Activated T-helper 9 cell treated with anti-CD3 and anti-CD28 coated beads, Interleukin-2, amount 50 U/mL, for 16 hours (primary cell): ENCODE results near the gene XPR1.
"Not testable (repeated sequence)": the region's sequence is repeated elsewhere in the genome, so short reads cannot be mapped to it uniquely, and the experiment has no call there.

Experiments used
- DNase-seq: peaks from one replicate; pipeline ENCODE4 v3.0.0-alpha.2; 2020; ENCODE audit warnings: low read depth

The XPR1 gene

DNA sequence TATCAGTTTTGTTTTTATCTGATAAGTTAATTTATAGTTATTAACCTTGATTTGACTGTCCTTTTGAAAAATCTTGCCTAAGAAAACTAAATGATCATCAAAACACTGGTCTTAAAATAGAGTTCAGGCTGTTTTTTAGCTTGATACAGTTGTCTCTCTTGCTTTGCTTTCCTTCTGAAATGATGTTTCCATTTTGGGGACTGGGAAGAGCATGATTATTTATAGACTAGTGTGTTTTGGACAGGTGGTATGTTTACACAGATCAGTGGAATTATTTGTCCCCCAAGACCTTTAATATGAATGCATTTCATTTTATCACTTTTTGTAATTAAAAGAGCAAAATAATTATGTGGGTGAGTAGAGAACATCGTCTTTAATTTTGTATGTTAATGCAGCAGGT lies 90.8 kb downstream of the XPR1 start:
- no peak for DNase-seq

DNA sequence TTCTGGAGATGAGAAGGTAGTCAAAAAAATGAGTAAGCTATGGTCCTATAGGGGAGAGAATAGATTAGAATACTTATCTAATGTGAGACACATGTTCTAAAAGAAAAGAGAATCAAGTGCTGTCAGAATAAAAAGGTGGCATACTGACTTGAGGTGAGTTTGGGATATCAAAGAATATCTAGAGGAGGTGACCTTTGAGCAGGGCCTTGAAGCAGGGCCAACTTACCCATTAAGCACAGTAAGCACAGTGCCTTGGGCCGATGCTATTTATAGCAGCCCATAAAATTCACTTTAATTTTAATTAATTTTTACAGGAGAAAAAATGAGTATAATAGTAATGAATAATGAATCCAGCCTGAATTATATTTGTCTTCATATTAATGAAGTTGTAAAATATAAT lies 92.2 kb downstream of the XPR1 start:
- DNase-seq, result no peak

DNA sequence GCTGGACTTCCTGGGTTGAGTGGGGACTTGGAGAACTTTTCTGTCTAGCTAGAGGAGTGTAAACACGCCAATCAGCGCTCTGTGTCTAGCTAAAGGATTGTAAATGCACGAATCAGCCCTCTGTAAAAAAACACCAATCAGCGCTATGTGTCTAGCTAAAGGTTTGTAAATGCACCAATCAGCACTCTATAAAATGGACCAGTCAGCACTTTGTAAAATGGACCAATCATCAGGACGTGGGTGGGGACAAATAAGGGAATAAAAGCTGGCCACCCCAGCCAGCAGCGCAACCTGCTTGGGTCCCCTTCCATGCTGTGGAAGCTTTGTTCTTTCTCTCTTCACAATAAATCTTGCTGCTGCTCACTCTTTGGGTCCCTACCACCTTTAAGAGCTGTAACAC lies 94.2 kb downstream of the XPR1 start:
- not testable (repeated sequence) for DNase-seq

DNA sequence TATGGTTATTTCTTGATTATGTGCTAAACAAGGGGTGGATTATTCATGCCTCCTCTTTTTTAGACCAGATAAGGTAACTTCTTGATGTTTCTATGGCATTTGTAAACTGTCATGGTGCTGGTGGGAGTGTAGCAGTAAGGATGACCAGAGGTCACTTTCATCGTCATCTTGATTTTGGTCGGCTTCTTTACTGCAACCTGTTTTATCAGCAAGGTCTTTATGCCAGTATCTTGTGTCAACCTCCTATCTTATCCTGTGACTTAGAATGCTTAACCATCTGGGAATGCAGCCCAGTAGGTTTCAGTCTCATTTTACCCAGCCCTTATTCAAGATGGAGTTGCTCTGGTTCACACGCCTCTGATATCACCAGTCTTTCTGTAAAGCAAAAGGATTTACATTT lies 95.9 kb downstream of the XPR1 start:
- not testable (repeated sequence) for DNase-seq

DNA sequence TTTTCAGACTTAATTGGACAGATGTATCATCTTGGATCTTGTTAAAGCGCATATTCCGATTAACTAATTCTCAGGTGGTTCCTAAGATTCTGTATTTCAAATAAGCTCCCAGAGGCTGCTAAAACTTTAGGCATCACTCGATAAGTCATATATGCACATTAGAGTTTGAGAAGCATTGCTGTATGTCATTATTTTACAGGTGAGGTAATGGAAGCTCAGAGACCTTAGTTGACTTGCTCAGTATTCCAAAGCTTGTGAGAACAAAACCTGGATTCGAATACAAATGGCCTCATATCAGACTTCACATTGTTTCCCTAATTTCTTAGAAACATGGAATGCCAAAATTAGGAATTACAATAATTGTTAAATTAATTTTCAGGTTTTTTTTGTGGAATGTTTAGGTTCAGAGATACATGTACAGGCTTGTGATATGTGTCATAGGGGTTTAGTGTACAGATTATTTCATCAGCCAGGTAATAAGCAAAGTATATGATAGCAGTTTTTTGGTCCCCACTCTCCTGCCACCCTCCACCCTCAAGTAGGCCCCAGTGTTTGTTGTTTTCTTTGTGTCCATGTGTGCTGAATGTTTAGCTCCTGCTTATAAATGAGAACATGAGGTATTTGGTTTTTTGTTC lies 96.8 kb downstream of the XPR1 start:
- DNase-seq, result no peak

DNA sequence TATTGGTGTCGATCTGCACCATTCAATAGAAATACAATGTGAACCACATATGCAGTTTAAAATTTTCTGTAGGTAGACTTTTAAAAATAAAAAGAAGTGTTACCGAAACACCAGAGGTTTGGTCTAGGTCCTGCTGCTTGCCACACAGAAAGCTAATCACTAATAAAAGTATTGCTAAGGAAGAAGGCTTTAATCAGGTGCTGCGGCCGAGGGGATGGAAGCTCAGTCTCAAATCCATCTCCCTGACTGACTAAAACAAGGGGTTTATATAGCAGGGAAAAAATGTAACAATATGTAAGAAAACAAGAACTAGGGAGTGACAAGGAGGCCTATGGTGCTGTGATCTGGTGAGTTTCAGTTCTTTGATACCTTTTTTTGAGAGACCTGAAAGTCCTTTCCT lies 99.3 kb downstream of the XPR1 start:
- DNase-seq, result no peak

DNA sequence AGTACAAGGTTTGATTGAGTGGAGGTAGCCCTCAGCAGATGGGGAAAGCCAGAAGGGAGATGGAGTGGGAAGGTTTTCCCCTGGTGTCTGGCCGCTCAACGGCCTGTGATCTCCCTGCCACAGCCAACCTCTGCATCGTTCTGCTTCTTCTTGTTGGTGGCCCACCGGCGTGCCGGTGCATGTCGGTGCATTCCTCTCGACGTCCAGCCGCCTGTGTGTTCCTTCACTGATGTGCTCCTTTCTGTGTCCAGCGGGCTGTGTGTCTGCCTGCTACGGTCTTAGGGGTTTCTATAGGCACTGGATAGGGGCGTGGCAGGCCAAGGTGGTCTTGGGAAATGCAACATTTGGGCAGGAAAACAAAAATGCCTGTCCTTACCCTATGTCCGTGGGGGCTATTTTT lies 101.0 kb downstream of the XPR1 start:
- DNase-seq, result no peak

DNA sequence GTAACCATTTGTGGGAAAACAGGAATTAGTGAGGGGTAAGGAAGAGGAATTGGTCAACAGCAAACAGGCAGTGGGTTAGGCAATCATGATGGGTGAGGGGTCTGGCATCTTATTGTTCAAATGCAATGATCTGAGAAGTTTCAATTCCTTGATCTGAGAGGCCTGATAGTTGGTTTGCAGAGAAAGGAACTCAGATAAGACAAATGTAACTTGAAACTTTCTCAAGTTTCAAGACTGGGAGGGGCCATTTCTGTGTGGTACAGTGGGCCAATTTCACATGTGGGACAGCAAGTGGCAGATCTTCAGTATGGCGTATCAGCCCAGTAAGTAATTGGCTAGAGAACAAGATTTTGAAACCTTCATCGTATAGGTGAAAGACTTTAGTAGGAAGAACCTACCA lies 102.5 kb downstream of the XPR1 start:
- DNase-seq, result no peak

DNA sequence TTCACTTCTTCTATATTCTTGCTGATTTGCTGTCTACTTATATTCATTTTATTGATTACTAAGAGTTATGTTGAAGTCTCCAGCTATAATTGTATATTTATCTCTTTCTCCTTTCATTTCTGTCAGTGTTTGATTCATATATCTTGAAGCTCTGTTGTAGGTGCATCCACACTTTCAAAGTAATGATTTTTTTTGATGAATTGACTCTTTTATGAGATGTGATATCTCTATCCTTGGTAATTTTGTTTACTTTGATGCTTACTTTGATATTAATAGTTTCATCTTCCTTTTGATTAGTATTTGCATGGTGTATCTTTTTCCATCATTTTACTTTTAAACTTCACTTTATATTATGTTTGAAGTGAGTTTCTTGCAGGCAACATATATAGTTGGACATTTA lies 110.8 kb downstream of the XPR1 start:
- no peak for DNase-seq

DNA sequence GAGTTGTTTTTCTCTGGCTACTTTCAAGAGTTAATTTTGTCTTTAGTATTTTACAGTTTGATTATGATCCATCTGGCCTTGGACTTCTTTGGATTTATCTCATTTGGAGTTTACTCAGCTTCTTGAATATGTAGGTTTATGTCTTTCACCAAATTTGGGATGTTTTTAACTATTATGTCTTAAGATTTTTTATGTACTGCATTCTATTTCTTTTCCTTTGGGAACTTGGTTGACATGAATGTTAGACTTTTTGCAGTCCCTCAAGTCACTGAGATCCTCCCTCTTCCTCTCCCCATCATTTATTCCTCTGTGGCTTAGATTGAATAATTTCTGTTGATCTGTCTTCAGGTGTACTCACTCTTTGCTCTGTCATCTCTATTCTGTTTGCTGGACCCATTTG lies 112.0 kb downstream of the XPR1 start:
- DNase-seq, result no peak

DNA sequence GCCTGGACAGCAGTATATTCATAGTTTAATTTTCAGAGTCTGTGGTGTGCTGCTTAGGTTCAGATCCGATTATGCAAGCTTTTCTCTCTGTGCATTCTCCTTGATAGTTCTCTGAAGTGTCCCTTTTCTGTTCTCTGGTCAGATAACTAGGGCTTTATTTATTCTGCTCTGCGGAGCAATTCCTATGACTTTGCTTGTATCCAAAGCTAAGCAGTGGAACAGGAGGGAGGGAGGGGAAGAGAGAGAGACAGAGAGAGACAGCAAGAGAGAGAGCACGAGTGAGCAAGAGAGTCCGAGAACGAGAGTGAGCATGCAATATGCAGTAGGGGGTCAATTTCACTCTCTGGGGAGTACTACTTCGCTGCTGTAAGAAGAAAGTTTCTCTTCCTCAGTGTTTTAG lies 113.3 kb downstream of the XPR1 start:
- DNase-seq, result no peak

DNA sequence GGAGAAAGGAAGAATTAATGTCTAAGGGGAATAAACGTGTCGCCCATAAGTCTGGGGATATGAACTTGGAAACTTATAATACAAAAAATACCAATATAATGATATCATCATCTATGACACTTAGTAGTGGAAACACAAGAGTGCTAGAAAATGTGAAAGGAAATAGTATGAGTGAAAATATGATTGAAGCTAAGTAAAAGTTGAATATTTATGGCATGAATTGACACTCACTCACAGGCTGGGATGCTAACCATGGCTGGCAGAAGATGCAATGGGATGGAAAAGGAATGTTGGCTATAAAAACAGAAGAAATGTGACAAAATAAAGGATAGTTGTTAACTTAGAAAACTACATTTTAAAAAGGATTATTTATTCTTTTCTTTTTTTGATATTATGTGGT lies 120.1 kb downstream of the XPR1 start:
- DNase-seq, result no peak

DNA sequence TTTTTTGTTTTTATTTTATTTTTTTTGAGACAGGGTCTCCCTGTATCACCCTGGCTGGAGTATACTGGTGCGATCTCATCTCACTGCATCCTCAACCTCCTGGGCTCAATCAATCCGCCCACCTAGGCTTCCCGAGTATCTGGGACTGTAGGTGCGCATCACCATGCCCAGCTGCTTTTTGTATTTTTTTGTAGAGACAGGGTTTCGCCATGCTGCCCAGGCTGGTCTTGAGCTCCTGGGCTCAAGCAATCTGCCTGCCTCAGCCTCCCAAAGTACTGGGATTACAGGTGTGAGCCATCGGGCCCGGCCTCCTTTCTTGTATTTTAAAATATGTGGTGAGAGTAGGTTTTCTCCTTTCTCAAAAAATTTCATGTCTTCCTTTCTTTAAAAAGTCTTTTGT lies 122.6 kb downstream of the XPR1 start:
- DNase-seq, result no peak

DNA sequence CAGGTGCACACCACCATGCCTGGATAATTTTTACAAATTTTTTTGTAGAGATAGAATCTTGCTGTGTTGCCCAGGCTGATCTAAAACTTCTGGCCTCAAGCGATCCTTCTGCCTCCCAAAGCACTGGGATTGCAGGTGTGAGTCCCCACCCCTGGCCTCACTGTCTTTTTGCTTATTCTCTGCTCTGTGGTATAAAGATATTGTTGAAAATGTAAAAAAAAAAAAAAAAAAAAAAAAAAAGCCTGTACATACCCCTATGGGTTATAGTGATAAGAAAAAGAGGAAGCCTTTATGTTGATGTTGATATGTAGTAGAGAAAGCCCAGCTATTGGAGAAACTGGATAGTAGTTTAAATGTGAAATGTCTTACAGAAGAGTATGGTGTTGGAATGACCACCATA lies 125.8 kb downstream of the XPR1 start:
- DNase-seq, result no peak

DNA sequence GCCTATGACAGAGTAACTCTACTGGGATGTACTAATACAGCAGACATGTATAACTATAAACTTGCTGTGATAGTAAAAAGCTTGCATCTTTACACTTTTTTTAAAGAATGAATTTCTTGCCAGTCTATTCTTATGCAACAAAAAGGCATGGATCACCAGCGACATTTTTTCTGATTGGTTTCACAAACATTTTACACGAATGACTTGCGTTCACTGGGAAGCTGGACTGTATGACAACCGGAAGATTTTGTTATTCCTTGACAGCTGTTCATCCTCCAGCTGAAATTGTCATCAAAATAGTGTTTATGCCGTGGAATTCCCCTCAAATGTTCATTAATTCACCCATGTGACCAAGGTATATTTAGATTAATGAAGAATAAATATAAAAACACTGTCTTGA lies 131.0 kb downstream of the XPR1 start:
- DNase-seq, result no peak

DNA sequence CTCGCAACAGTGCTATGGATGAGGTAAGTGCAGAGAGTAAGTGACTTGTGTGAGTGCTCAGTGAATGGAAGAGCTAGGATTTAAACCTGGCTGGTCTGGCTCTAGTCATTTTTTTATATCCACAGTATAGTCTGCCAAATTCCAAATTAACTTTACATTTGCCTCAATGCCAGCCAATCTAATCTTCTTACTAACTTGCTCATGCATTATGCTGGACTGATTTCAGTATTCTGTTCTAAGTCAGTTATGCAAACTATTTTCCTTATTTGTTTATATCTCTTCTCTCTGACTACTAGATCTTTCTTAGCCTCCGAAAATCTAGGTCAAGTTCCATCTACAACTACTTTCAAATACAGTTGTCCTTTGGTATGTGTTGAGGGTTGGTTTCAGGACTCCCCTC lies 133.3 kb downstream of the XPR1 start:
- DNase-seq, result no peak

DNA sequence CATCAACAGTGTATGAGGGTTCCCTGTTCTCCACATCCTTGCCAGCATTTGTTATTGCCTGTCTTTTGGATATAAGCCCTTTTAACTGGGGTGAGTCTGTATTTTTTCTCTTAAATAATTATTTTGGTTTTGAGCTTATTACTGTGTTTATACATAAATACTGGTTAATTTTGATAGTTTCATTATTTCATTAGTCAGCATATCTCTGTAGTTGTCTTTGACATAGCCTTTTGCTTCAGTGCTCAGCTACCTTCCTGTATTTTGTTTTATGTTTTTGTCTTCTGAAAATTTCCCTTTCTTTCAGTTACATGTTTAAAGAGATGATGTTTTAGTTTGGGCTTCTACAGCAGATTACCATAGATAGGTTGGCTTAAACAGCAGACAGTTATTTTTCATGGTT lies 138.1 kb downstream of the XPR1 start:
- DNase-seq, result no peak

DNA sequence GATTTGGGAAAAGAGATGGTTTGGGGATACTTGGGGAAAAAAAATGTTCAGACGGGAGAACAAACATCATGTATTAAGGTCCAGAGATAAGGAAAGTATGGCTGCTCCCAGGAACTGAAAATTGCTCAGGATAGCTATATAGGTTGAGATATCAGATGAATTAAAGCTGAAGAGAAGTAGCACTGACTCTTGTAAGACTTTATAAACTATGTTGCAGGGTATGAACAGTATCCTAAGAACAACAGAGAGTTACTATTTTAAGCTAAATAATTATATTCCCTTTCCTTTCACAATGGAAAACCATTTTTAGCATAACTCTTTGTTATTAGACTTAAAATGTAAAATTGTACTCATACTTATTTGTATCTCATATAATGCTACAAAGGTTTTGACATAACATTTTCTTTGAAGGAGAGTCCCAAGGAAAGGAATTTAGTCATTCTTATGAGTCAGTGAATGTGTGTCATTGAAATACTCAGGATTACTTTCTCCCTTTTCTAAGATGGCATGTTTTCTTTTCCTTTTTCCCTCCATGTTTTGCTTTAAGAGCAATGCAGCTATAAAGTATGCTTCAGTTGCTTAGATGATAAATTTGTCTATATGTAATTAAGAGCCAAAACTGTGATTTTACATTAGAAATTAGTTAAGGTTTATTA lies 141.5 kb downstream of the XPR1 start:
- no peak for DNase-seq

DNA sequence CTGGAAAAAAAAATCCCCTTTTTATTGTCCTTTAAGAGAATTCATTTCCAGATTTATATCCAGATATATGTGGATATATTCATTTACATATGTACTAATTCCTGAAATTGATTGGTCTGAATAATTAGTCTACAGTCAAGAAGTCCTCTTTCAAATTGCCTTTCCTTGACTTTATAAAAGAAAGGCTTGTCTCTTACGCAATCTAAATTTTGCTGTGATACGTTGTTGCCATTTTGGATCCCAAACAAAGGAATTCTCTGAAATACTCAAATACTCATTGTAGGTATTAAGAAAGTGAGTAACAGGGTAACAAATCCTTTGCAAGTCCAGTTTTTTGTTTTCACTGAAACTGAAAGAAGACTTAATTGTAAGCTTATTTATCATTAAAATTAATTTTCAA lies 144.0 kb downstream of the XPR1 start:
- DNase-seq, result no peak

DNA sequence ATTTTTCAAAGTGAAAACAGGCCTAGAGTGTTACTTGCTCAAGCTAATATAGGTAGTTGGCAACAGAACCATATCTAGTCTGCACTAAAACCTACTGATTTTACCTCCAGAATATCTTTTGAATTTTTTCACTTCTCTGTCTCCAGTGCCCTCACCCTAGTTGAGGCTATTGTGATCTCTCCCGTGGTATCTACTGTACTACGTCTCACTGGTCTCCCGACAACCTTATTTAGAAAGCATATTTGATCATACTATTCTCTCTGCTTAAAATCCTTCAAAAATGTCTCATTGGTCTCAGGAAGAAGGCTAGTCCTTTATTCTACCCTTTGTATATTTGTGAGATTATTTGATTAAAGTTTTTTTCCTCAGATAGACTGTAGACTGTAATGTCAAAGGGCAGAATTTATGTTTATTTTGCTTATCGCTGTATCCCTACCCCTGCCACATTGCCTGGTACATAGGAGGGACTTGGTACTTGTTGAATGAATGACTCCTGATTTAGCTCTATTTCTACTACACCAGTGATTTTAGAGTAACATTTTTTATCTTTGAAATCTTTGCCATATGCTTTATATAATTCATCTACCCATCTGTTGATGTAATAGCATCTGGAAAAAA lies 145.4 kb downstream of the XPR1 start:
- DNase-seq, result no peak

DNA sequence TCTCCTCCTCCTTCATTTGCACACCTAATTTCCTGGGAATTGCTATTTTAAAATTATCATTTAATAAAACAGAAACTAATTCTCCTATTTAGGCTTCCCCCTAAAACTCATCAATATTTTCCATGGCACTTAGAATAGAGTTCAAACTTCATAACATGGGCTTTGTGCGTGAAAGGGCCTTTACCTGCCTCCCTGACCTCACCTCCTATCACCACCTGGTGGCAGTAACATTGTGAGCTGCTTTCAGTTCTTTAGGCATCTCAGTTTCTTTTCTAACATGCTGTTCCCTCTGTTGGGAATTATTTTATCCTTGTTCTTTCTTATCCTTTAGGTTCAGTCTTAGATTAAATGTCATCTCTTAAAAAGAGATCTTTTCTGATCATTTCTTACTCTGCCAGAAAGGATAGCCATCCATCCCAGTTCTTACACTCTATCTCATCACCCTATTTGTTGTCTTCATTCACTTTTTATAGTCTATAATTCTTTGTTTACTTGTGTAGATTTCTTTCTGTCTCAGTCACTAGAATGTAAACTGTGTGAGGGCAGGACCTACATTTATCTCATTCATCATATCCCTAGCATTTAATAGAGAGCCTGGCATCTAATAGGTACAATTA lies 147.1 kb downstream of the XPR1 start:
- DNase-seq, result no peak

DNA sequence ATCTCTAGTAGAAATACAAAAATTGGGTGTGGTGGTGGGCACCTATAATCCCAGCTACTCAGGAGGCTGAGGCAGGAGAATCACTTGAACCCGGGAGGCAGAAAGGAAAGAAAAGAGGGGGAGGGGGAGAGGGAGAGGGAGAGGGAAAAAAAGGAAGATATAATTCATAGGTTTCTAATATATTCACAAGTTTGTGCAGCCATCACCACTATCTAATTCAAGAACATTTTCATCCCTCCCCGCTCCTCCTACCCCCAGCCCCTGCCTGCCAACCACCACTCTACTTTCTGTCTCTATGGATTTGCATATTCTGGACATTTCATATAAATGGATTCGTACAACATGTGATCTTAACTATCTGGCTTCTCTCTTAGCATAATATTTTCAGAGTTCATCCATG lies 147.8 kb downstream of the XPR1 start:
- DNase-seq, result no peak

DNA sequence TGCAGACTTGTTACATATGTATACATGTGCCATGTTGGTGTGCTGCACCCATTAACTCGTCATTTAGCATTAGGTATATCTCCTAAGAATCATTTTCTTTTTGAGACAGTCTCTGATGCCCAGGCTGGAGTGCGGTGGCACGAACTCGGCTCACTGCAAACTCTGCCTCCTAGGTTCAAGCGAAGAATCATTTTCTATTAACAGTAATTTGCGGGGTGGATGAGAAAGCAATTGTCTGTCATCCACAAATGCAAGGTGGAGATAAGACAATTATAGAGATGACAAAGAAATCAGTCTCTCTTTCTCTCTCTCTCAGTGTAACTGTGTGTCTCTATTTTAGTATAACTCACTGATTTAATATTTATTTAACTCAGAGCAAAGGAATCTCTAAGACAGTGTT lies 149.9 kb downstream of the XPR1 start:
- no peak for DNase-seq

DNA sequence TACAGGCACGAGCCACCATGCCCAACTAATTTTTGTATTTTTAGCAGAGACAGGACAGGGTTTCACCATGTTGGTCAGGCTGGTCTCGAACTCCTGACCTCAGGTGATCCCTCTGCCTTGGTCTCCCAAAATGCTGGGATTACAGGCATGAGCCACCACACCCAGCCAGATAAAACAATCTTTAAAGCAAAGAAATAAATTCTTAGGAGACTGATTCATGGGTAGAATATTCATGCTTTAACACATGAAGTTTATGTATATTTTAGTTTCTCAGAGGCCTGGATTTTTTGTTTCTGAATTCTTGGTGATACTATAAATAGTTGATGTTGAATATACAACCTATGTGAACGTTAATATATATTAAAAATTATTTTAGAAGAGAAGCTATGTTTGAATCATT lies 153.5 kb downstream of the XPR1 start:
- DNase-seq, result no peak
